MCF 10A (cell line): ENCODE data around the gene SEPTIN8. TPM values are rescaled to one million over a fixed set of nuclear protein-coding genes. Genes with fewer than 3 reads are reported as not detected.

Experiments
- BruUV-seq: library from RNA; stranded (reverse); fragments of 400-500 nt; replicated peaks from 2 replicates; lab custom pipeline; 2021; lab: Mats Ljungman, UMichigan
- CTCF ChIA-PET: fragments of 300-600 bp; sonication (Branson Sonifier 250); formaldehyde crosslinking; extraction: SDS; loops from one replicate; lab custom pipeline; 2021; ENCODE audit warnings: antibody characterized with exemption, inconsistent platforms; lab: Yijun Ruan, JAX
- POLR2A ChIA-PET: fragments of 300-600, 350-650 bp; sonication (Branson Sonifier 250); formaldehyde crosslinking; extraction: SDS; loops from one replicate; lab custom pipeline; 2020; ENCODE audit warnings: antibody characterized with exemption, inconsistent platforms; lab: Yijun Ruan, JAX
- DNase-seq: peaks from one replicate; pipeline ENCODE4 v3.0.0-alpha.2; 2018; ENCODE audit not compliant: unreplicated experiment
- H3K27ac Mint-ChIP-seq: one replicate; pipeline ENCODE4 v1.8.0; 2022; ENCODE audit warnings: mild to moderate bottlenecking, low read depth, mixed read lengths; ENCODE audit not compliant: unreplicated experiment
- H3K27me3 Mint-ChIP-seq: one replicate; pipeline ENCODE4 v1.8.0; 2022; ENCODE audit warnings: mixed read lengths; ENCODE audit not compliant: insufficient read depth, unreplicated experiment
- H3K36me3 Mint-ChIP-seq: one replicate; pipeline ENCODE4 v1.8.0; 2022; ENCODE audit warnings: mild to moderate bottlenecking, moderate library complexity, mixed read lengths; ENCODE audit not compliant: insufficient read depth, unreplicated experiment
- H3K4me1 Mint-ChIP-seq: one replicate; pipeline ENCODE4 v1.8.0; 2022; ENCODE audit warnings: mixed read lengths; ENCODE audit not compliant: insufficient read depth, unreplicated experiment
- H3K4me3 Mint-ChIP-seq: one replicate; pipeline ENCODE4 v1.8.0; 2022; ENCODE audit warnings: mild to moderate bottlenecking, moderate library complexity, mixed read lengths; ENCODE audit not compliant: unreplicated experiment
- H3K9me3 Mint-ChIP-seq: one replicate; pipeline ENCODE4 v1.8.0; 2022; ENCODE audit warnings: mixed read lengths; ENCODE audit not compliant: unreplicated experiment
- intact Hi-C: fragments of 100-400 bp; cut with micrococcal nuclease; formaldehyde crosslinking; loops from 2 replicates; pipeline ENCODE4 v1.14.1; 2022
- total RNA-seq: library from RNA; stranded (reverse); gene quantifications from 2 replicates; pipeline ENCODE4 v1.2.3, GENCODE V29; 2022
- TF ChIP-seq, protein P1 (sequence below): fragments of 200-600 bp; IDR thresholded peaks from one replicate; pipeline ENCODE4 v1.8.0; 2022; ENCODE audit warnings: antibody characterized with exemption, mild to moderate bottlenecking; ENCODE audit not compliant: unreplicated experiment

Gene SEPTIN8
- total RNA-seq, 1 experiment from 2014 or later: 34.8 TPM

DNA sequence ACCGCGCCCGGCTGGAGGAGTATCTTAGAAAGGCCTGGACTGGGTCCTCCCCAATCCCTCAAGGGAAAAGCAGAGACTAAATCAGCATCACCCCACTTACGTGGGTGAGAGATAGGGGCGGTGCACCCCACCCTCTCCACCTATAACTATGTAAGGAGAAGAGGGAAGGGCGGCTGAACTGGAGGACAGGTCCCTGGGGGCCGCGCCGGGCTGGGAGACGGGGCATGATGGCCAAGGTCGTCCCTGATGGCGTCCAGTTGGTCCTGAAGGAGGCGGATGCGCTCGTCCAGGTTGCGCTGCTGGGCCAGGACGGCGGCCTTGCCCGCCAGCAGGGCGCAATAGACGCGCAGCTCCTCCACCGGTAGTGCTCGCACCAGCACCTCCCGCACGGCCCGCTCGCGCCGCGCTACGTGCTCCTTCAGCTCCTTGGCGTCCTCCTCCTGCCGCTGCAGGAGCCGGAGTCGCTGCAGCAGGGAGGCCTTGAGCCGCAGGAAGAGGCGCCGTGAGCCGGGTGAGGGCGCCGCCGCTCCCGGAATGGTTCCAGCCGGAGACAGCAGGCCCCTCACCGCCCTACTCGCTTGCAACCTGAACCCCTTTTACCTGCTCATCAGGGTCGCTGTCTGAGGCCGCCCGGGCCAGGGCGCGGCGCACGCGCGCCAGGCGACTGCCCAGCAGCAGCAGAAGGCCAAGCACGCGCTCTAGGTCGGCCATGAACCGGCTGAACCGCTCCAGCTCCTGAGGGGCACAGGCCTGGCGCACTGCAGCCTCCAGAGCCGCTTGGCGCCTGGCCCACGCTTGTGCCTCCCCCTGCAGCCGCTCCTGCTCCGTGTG lies 45.8 kb upstream of the SEPTIN8 start:
- Mint-ChIP-seq H3K9me3 (no peaks in the 10 kb centered on the region), H3K4me1 (peaks cover 11% of the 10 kb centered on the region), H3K36me3 (peaks cover 40% of the 10 kb centered on the region), H3K27ac (no peak overlapping the region), H3K4me3 (no peak overlapping the region), H3K27me3 (no peaks in the 10 kb centered on the region)
- POLR2A ChIA-PET: interaction anchor here (0.6 to 1.7 kb wide), 2 partner anchors 43 to 134 kb away, joined by 3 to 7 read pairs; partner anchors contain the start of genes GDF9 and UQCRQ
- intact Hi-C loops: loop anchor here (5.0 kb wide), 2 partner anchors 316 to 436 kb away; no protein-coding TSS in a partner anchor
- BruUV-seq: no TSS peak
- no peak for DNase-seq
- TF ChIP-seq, protein P1, sequence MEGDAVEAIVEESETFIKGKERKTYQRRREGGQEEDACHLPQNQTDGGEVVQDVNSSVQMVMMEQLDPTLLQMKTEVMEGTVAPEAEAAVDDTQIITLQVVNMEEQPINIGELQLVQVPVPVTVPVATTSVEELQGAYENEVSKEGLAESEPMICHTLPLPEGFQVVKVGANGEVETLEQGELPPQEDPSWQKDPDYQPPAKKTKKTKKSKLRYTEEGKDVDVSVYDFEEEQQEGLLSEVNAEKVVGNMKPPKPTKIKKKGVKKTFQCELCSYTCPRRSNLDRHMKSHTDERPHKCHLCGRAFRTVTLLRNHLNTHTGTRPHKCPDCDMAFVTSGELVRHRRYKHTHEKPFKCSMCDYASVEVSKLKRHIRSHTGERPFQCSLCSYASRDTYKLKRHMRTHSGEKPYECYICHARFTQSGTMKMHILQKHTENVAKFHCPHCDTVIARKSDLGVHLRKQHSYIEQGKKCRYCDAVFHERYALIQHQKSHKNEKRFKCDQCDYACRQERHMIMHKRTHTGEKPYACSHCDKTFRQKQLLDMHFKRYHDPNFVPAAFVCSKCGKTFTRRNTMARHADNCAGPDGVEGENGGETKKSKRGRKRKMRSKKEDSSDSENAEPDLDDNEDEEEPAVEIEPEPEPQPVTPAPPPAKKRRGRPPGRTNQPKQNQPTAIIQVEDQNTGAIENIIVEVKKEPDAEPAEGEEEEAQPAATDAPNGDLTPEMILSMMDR: no peak
- CTCF ChIA-PET: interaction anchor here (0.6 to 3.9 kb wide), 2 partner anchors 28 to 296 kb away, joined by 3 to 17 read pairs; no protein-coding TSS in a partner anchor

DNA sequence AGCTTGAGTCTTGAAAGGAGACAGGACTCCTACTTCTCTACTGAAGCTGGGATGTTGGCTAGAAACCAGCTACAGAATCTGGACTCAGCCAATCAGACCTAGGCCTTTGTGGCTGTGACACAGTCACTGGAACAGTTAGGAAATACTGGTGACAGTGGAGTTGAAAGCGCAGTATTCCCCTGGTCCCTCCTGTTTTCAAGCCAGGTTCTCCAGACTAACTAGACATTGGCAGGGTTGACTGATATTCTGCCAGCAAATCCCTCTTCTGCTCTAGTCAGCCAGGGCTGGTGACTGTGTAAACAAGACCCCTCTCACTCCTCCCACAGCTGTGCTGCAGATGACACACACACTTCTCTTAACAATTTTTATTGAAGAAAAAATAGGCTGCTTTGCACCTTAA lies 44.8 kb upstream of the SEPTIN8 start:
- DNase-seq: peak; percentile 20
- POLR2A ChIA-PET: interaction anchor here (1.1 to 5.8 kb wide), 4 partner anchors 7 to 45 kb away, joined by 3 to 35 read pairs (median 10); partner anchors contain the start of genes GDF9, SEPTIN8, SHROOM1 and UQCRQ
- no peak overlapping the region for H3K4me3 Mint-ChIP-seq
- no peaks in the 10 kb centered on the region for H3K9me3 Mint-ChIP-seq
- CTCF ChIA-PET: interaction anchor here (0.6 to 5.3 kb wide), 15 partner anchors 7 to 316 kb away, joined by 3 to 58 read pairs (median 13); partner anchors contain the start of genes GDF9, KIF3A, SEPTIN8 and SHROOM1
- no peak overlapping the region for H3K27ac Mint-ChIP-seq
- H3K36me3 Mint-ChIP-seq: peaks cover 30% of the 10 kb centered on the region
- TF ChIP-seq, protein P1: no peak
- H3K27me3 Mint-ChIP-seq: no peaks in the 10 kb centered on the region
- H3K4me1 Mint-ChIP-seq: peaks cover 6% of the 10 kb centered on the region
- no TSS peak for BruUV-seq
- intact Hi-C loops: loop anchor here (5.0 kb wide), 2 partner anchors 314 to 434 kb away; no protein-coding TSS in a partner anchor

DNA sequence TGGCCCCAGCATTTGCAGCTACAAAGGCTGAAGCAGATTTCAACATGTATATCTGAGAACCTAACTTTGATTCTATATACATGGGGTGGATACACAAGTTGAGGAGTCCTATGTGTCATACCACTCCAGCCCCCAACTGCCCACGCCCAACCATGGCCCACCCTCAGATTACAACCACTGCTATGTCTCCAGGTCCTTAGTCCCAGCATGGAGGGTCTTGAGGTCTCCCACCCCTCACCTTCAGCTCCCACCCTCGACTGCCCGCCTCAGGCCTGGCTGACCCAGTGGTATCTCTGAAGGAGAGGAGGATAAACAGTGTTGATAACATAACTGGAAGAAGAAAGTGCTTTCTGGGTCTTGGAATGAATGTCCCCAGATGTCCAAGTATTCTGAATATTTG lies 44.3 kb upstream of the SEPTIN8 start:
- Mint-ChIP-seq H3K4me1 (peaks cover 6% of the 10 kb centered on the region), H3K27ac (no peak overlapping the region), H3K27me3 (no peaks in the 10 kb centered on the region), H3K4me3 (no peak overlapping the region), H3K9me3 (no peaks in the 10 kb centered on the region), H3K36me3 (peaks cover 29% of the 10 kb centered on the region)
- ChIA-PET CTCF (interaction anchor here (0.6 to 5.3 kb wide), 27 partner anchors 8 to 547 kb away, joined by 3 to 58 read pairs (median 7); partner anchors contain the start of genes GDF9, KIF3A, SEPTIN8 and SHROOM1), POLR2A (interaction anchor here (0.6 to 5.8 kb wide), 5 partner anchors 7 to 45 kb away, joined by 3 to 35 read pairs (median 6); partner anchors contain the start of genes GDF9, SEPTIN8, SHROOM1 and UQCRQ)
- no TSS peak for BruUV-seq
- intact Hi-C loops: loop anchor here (5.0 kb wide), 2 partner anchors 314 to 434 kb away; no protein-coding TSS in a partner anchor
- no peak for DNase-seq
- TF ChIP-seq, protein P1: no peak
